GM19035 (cell line): ENCODE data around the gene FAAP24.
"Not testable (repeated sequence)": the region's sequence is repeated elsewhere in the genome, so short reads cannot be mapped to it uniquely, and the experiment has no call there.

Experiments used
- ATAC-seq: cut with Tn5 transposase; IDR thresholded peaks from one replicate; pipeline ENCODE4 v1.9.1; 2021; ENCODE audit not compliant: unreplicated experiment

The FAAP24 gene

DNA sequence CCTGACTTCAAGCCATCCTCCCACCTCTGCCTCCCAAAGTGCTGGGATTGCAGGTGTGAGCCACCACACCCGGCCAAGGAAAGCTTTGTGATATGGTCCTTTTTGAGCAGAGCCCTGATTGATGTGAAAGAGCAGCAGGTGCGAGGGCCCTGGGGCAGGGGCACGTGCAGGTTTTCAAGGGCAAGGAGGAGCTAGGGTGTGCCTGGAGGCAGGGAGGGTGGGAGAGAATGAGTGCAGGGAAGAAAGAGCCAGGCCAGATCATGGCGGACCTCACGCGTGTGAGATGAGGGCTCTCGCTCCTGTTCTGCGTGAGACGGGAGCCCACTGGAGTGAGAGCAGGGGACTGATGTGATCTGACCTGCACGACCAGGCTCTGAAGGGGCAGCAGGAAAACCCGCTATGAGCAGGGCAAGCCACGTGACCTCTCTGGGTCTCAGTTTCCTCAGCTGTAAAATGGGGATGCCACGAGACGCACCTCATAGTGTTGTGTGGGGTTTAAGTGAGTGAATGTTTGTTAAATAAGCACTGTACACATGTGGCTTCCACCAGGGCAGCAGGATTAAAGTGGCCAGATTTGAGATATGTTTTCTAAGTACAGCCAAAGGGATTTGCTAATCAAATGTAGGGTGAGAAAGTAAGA, 25.8 kb downstream of the FAAP24 start:
- no peak for ATAC-seq

GRCh38 chr19:32998722-32999121, 26.7 kb downstream of the FAAP24 start:
- no peak for ATAC-seq

GRCh38 chr19:33000510-33000909, 28.5 kb downstream of the FAAP24 start:
- no peak for ATAC-seq

- no peak for ATAC-seq
These were observed 28.9 kb downstream of the FAAP24 start for GRCh38 chr19:33000910-33001309.

GRCh38 chr19:33002126-33002865, 30.3 kb downstream of the FAAP24 start:
- not testable (repeated sequence) for ATAC-seq

GRCh38 chr19:33003424-33004024, 31.5 kb downstream of the FAAP24 start:
- not testable (repeated sequence) for ATAC-seq

DNA sequence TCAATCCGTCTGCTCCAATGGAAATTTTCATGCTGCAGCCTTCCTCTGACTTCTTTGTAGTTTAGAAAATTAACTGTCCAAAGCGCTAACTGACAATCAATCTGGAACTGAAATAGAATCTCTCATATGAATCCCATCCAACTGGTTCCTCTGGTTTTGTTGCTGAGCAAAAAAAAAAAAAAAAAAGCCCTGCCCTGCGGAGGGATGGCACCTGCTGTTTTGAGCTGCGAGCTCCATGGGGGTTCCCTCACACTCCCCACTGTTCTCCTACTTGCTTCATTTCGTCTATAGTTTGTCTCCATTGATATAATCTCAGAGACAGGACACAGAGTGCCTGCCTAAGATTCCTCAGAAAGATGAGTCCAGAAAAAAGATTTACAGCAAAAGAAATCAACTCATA, 33.4 kb downstream of the FAAP24 start:
- ATAC-seq: no peak

- no peak for ATAC-seq
These were observed 36.7 kb downstream of the FAAP24 start for GRCh38 chr19:33008738-33009137.

DNA sequence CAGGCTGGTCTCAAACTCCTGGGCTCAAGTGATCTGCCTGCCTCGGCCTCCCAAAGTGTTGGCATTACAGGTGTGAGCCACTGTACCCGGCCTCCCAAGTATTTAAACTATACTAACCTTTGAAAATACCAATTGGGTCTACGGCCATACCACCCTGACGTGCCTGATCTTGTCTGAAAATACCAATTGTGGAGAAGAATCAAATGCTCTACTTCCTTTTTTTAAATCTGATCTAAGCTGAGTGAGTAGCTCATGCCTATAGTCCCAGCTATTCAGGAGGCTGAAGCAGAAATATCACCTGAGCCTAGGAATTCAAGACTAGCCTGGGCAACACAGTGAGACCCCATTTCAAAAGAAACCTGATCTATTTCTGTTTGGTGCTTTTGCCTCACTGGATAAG, 38.8 kb downstream of the FAAP24 start:
- not testable (repeated sequence) for ATAC-seq

DNA sequence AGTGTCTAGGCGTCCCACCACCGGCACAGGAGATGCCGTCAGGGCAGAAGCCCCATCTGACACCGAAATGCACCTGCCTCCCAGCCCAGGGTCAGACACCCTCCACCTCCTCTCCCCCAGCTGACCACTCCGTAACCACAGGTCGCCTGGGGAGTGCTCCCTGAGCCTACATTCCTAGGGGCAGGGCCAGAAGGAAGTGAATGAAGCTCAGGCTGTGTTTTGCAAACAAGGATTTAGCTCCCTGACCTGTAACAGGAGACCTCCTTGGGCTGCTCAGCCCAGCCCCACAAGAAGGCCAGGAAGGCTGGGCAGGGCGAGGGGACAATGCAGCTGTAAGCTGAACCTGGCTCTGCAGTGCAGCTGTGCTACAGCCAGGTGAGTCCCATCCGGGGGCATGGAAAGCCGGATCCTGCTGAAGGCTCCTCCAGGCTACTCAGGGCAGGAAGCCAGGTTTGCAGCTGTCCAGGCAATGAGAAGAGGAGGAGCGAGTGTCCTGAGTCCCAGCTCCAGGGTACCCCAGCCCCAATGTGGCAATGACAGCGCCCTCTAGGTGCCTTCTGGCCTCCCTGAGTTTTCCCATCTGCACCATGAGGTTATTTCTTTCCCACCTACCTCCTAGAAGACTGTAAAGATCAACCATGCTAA, 50.6 kb downstream of the FAAP24 start:
- no peak for ATAC-seq

- ATAC-seq: no peak
These were observed 52.4 kb downstream of the FAAP24 start for GRCh38 chr19:33024398-33024797.

- not testable (repeated sequence) for ATAC-seq
These were observed 53.6 kb downstream of the FAAP24 start for GRCh38 chr19:33025468-33026238.

- not testable (repeated sequence) for ATAC-seq
These were observed 54.6 kb downstream of the FAAP24 start for GRCh38 chr19:33026602-33027001.
